ENCODE data around the gene PRR11.
"Not testable (repeated sequence)": the region's sequence is repeated elsewhere in the genome, so short reads cannot be mapped to it uniquely, and the experiment has no call there.

The PRR11 gene

DNA sequence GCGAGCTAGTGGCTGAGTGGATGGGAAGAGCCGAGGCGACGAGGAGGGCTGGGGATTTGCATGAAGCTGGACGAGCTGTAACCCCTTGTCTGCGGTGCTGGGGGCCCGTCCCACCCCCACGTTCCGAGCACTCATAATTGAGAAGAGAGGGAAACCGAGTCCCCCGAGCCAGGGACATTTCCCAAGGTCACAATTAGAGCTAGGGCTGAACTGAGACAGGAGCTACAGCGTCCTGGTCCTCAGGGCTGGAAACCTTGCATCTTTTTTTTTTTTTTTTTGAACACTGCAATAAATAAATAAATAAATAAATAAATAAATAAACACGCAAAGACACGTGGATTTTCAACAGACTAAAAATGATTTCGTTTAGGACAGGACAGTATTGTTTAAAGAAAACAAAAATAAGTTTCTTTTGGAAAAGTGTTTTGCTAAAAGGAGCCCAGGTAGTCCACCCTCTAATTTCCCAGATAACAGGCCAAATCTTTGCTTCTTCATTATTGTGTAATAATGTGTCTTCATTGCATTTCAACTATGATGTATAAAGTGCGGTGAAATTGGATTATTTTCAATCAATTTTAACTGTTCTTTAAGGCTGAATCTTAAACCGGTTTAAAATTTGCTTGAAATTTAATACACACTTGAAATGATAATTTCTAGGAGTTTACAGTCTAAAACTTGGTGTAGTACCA, 65.8 kb downstream of the PRR11 start:
- DNase-seq: no peak

DNA sequence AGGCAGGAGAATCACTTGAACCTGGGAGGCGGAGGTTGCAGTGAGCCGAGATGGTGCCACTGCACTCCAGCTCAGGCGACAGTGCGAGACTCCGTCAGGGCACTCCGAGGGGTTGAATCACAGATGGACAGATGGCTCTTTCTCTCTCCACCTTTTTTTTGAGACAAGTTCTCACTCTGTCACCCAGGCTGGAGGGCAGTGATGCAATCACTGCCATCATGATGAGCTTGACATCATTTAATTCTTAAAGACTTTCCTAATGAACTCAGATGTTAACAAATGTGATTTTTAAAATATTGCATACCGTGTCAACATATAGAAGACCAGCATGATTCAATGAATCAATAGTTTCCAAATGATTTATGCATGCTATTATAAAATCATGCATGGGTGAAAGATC, 68.3 kb downstream of the PRR11 start:
- no peak for DNase-seq

DNA sequence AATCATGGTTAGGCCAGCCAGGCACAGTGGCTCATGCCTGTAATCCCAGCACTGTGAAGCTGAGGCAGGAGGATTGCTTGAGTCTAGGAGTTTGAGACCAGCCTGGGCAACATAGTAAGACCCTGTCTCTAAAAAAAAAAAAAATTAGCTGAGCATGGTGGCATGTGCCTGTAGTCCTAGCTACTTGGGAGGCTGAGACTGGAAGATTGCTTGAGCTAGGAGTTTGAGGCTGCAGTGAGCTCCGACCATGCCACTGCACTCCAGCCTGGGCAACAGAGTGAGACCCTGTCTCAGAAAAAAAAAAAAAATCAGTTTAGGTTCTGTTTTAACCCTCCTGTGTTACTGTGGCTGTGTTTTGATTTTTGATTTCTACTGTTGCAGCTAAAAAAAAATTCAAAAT, 73.0 kb downstream of the PRR11 start:
- DNase-seq: not testable (repeated sequence)

DNA sequence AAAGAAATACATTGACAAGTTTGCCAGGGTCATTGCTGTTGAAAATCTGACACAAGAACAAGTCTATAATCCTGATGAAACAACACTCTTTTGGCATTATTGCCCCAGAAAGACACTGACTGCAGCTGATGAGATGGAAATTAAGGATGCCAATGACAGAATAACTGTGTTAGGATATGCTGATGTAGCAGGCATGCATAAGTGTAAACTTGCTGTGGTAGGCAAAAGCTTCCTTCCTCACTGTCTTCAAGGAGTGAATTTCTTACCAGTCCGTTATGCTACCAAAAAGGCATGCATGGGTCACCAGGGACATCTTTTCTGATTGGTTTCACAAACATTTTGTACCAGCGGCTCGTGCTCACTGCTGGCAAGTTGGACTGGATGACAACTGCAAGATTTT, 75.2 kb downstream of the PRR11 start:
- DNase-seq: no peak

DNA sequence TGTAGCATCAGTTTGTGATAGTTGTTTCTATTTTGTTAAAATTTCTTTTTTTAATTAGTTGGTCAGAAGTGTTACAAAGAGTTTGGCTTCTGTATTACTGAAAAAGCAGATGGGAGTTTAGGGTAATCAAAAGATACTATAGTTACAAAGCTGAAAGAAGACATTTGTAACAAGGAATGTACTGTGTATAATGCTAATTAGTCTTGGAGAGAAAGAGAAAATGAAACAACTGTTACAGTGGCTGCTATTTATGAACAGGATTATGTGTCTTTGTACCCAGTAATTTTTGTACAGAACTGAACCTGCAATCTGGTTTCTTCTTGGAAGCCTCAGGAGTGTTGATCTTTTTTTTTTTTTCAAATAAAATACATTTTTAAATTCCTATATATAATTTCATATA, 79.1 kb downstream of the PRR11 start:
- DNase-seq: no peak

DNA sequence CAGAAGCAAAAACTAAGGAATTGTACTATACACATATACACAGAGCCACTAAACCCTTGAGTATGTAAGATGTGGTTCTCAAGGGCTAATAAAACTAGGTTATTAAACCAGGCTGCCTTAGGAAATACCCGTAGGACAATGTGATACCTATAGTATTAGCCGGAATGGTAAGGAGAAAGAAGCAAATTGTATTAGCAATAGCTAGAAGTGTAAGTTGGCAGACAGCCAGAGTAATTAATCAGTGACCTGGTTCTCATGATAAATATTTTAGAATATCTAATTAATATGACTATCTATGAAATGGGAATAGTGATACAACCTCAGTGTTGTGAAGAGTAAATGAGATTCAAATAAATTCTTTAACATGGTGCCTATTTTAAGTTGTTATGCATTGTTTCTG, 83.4 kb downstream of the PRR11 start:
- no peak for DNase-seq

DNA sequence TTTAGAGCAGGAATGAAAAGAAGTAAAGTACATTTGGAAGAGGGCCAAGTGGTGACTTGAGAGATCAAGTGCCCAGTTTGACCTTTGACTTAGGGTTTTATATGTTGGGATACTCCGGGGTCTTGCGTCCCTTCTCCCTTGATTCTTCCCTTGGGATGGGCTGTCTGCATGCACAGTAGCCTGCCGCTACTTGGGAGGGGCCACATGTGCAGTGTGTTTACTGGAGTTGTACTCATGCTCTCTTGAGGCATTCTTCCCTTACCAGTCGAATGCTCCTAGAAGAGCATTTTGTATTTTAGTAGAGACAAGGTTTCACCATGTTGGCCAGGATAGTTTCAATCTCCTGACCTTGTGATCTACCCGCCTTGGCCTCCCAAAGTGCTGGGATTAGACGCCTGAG, 88.5 kb downstream of the PRR11 start:
- no peak for DNase-seq

Data from NCI-H446 (cell line).